NT2/D1 (cell line): ENCODE results near the gene TMEM161B.
"Not testable (repeated sequence)": the region's sequence is repeated elsewhere in the genome, so short reads cannot be mapped to it uniquely, and the experiment has no call there.

Source experiments
- DNase-seq: peaks from one replicate; pipeline ENCODE4 v3.0.0-alpha.2; 2011; ENCODE audit warnings: low read depth, low spot score
- H3K27me3 ChIP-seq: 2 replicates; pipeline ENCODE4 v1.6.0; 2011; ENCODE audit warnings: mild to moderate bottlenecking; ENCODE audit not compliant: insufficient read length, insufficient read depth
- H3K36me3 ChIP-seq: 2 replicates; pipeline ENCODE4 v1.6.1; 2011; ENCODE audit warnings: mild to moderate bottlenecking, low read length, mixed read lengths; ENCODE audit not compliant: insufficient read depth, insufficient read length
- H3K4me1 ChIP-seq: 2 replicates; pipeline ENCODE4 v1.5.1; 2011; ENCODE audit not compliant: insufficient read depth, insufficient read length
- H3K4me3 ChIP-seq: 2 replicates; pipeline ENCODE4 v1.5.1; 2011; ENCODE audit warnings: low read depth; ENCODE audit not compliant: insufficient read length
- H3K9ac ChIP-seq: 2 replicates; pipeline ENCODE4 v1.6.0; 2011; ENCODE audit warnings: low read depth; ENCODE audit not compliant: insufficient read length
- H3K9me3 ChIP-seq: 2 replicates; pipeline ENCODE4 v1.5.1; 2011; ENCODE audit warnings: mild to moderate bottlenecking, low read length; ENCODE audit not compliant: insufficient read depth
- SUZ12 ChIP-seq: IDR thresholded peaks from 2 replicates; pipeline ENCODE4 v1.6.1; 2011; ENCODE audit not compliant: insufficient read length, insufficient read depth; ENCODE audit errors: extremely low read depth
- YY1 ChIP-seq: IDR thresholded peaks from 2 replicates; pipeline ENCODE4 v1.6.1; 2011; ENCODE audit not compliant: insufficient read length, insufficient read depth
- ZNF274 ChIP-seq: IDR thresholded peaks from 2 replicates; pipeline ENCODE4 v1.6.1; 2011; ENCODE audit warnings: mild to moderate bottlenecking, low read depth, low read length

Gene TMEM161B

DNA sequence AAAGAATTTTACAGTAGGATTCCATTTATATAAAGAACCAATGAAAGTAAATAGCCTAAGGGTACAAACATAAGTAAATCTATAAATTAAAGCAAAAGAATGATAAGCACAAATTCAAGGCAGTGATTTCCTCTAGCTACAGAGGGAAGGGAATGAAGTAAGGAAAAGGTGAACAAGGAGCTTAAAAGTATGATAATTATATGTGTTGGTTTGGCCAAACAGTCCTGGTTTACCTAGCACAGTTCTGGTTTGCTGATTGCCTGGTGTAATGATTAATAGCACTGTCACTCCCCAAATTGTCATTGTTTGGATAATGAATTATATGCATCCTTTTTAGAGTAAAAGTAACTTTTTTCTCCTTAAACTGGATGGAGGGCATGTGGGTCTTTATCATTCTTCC is 15.0 kb upstream of the TMEM161B start:
- Histone ChIP-seq H3K27me3 (no peaks in the 10 kb centered on the region), H3K4me1 (no peaks in the 10 kb centered on the region), H3K4me3 (no peak overlapping the region), H3K9me3 (no peaks in the 10 kb centered on the region), H3K36me3 (peaks cover 5% of the 10 kb centered on the region), H3K9ac (no peak overlapping the region)
- no peak for DNase-seq
- no peak for TF ChIP-seq ZNF274
- TF ChIP-seq SUZ12, result no peak
- TF ChIP-seq YY1, result no peak

DNA sequence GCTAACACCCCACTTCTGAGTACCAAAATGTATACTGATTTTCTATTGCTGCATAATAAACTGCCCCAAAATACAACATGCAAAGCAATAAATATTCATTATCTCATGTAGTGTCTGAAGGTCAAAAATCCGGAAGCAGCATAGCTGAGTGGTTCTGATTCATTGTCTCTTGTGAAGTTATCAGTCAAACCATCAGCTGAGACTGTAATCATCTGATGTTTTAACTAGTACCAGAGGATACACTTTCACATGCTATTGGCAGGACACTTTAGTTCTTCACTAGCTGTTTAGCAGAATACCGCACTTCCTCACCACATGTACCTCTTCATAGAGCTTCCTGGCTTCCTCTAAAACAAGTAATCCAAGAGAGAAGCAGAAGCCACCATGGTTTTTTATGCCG is 12.7 kb upstream of the TMEM161B start:
- Histone ChIP-seq H3K4me3 (no peak overlapping the region), H3K4me1 (no peaks in the 10 kb centered on the region), H3K36me3 (peaks cover 5% of the 10 kb centered on the region), H3K9ac (no peak overlapping the region), H3K9me3 (0 out of 2 replicates have a peak, but pooled peaks cover 2% of the 10 kb centered on the region), H3K27me3 (no peaks in the 10 kb centered on the region)
- DNase-seq, result no peak
- TF ChIP-seq SUZ12 (no peak), YY1 (no peak), ZNF274 (no peak)

DNA sequence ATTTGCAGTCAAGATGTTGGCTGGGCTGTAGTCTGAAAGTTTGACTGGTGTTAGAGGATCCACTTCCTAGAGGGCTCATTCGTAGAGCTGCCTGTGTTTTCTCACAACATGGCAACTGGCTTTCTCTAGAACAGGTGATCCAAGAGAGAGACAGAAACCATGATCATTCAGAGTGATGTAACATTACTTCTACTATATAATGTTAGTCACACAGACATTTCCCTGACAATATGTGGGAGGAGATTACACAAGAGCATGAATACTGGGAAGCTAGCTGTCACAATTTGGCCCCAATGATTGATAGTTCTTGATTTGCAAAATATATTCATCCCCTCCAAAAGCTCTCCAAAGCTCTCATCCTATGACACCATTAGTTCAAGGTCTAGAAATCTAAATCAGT is 10.9 kb upstream of the TMEM161B start:
- Histone ChIP-seq H3K9ac (no peak overlapping the region), H3K27me3 (no peaks in the 10 kb centered on the region), H3K4me1 (no peaks in the 10 kb centered on the region), H3K4me3 (no peak overlapping the region), H3K36me3 (peaks cover 11% of the 10 kb centered on the region), H3K9me3 (peaks cover 4% of the 10 kb centered on the region; the same call in 1 of the 2 replicates)
- TF ChIP-seq ZNF274 (no peak), SUZ12 (no peak), YY1 (no peak)
- no peak for DNase-seq

DNA sequence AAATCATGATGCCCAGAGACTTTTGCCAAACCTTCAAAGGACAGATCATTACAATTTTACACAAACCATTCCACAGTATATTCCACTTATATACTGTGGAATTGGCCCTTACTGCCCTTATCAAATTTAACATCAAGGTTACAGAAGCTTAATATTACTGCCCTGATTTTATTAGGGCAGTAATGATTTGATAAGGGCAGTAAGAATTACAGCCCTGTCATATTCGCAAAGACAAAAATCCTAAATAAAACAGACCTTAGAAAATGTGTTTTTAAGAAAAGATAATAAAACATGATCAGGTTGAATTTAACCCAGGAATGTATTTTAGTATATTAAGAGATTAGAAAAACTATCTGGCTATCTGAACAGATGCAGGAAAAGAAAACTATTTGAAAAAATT is 7.7 kb upstream of the TMEM161B start:
- Histone ChIP-seq H3K4me1 (no peaks in the 10 kb centered on the region), H3K9me3 (peaks cover 4% of the 10 kb centered on the region; the same call in 1 of the 2 replicates), H3K9ac (no peak overlapping the region), H3K36me3 (peaks cover 15% of the 10 kb centered on the region), H3K4me3 (no peak overlapping the region), H3K27me3 (no peaks in the 10 kb centered on the region)
- TF ChIP-seq YY1 (no peak), SUZ12 (no peak), ZNF274 (no peak)
- no peak for DNase-seq

DNA sequence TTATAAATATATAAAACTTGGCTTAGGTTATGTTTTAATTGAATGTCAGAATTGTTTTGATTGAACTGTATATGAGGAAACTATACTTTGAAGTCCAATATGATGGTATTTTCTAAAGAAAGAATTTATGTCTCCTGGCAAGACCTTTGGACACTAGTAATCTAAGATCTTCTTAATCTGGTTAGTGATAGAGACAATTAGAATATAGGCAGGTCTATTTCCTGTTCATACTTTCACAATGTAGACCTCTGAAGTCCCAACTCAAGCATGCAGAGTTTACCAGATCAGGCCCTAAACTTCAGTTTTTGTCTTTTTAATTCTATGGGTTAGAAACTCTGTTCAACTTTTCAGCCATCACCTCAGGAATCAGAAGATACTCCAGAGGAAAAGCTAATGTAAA is 6.9 kb upstream of the TMEM161B start:
- no peak overlapping the region for H3K9ac ChIP-seq
- H3K4me3 ChIP-seq, result no peak overlapping the region
- TF ChIP-seq ZNF274 (no peak), SUZ12 (no peak), YY1 (no peak)
- H3K9me3 ChIP-seq, result peaks cover 4% of the 10 kb centered on the region; the same call in 1 of the 2 replicates
- no peak for DNase-seq
- H3K4me1 ChIP-seq, result no peaks in the 10 kb centered on the region
- H3K36me3 ChIP-seq, result peaks cover 21% of the 10 kb centered on the region
- no peaks in the 10 kb centered on the region for H3K27me3 ChIP-seq

DNA sequence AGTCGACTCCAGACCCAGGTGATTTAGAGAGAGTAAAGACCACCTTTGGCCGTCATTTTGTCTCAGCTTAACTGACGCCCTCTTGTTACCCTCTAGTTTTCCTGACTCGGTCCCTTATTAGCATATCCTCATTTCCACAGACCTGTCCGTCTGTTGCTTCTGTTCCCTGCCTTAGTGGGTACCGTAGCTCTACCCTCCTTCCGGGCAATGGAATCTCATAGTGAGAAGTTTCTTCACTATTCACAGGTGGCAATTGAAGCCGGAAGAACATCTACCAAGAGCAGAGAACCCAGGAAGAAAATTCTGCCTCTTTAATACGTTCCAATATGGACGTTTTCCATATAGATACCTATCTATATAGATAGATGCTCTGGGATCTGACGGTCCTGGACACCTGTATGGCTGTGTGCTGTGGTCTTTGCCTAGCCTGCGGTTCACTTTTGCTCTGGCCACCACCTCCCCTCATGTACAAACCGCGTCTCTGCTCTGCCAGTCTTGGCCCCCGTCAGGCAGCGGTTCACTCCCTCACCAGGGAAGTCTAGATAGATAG is 652 bp upstream of the TMEM161B start:
- no peak for DNase-seq
- TF ChIP-seq ZNF274 (no peak), YY1 (no peak), SUZ12 (no peak)
- H3K36me3 ChIP-seq, result peaks cover 21% of the 10 kb centered on the region

DNA sequence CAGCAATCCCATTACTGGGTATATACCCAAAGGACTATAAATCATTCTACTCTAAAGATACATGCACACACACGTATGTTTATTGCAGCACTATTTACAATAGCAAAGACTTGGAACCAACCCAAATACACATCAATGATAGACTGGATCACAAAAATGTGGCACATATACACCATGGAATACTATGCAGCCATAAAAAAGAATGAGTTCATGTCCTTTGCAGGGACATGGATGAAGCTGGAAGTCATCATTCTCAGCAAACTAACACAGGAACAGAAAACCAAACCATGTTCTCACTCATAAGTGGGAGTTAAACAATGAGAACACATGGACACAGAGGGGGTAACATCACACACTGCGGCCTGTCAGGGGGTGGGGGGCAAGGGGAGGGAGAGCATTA is 4.1 kb downstream of the TMEM161B start:
- not testable (repeated sequence) for H3K36me3 ChIP-seq, H3K4me3 ChIP-seq, H3K9ac ChIP-seq, DNase-seq, H3K27me3 ChIP-seq, H3K4me1 ChIP-seq
- peaks cover 12% of the 10 kb centered on the region; the same call in 1 of the 2 replicates for H3K9me3 ChIP-seq

More for the DNA sequence above, 652 bp upstream of the TMEM161B start:
- Histone ChIP-seq H3K9ac (peak overlapping the region; percentile 80), H3K4me1 (no peaks in the 10 kb centered on the region), H3K27me3 (no peaks in the 10 kb centered on the region), H3K4me3 (peak overlapping the region; percentile 96), H3K9me3 (peaks cover 12% of the 10 kb centered on the region; the same call in 1 of the 2 replicates)

DNA sequence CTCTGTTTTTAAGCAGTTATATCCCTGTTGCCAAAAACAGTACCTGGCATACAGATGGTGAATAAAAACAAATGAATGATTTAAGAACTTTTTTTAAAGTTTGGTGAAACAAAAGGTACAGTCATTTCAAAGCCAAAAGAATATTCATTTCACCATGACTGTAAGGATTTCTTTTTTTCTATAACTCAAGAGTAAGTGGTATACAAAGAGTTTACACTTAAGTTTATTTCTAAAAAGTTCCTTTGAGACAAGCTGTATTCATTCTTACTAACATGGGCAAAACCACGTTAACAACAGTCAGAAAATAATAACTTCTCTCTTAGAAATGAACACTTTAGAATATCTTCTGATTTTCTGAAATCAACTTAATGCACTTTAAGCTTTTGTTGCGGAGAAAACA is 5.3 kb downstream of the TMEM161B start:
- H3K36me3 ChIP-seq, result peaks cover 6% of the 10 kb centered on the region
- H3K4me3 ChIP-seq, result no peak overlapping the region
- no peaks in the 10 kb centered on the region for H3K4me1 ChIP-seq
- no peaks in the 10 kb centered on the region for H3K27me3 ChIP-seq
- no peak for DNase-seq
- H3K9ac ChIP-seq, result no peak overlapping the region
- peaks cover 12% of the 10 kb centered on the region; the same call in 1 of the 2 replicates for H3K9me3 ChIP-seq
- TF ChIP-seq YY1, result no peak
- TF ChIP-seq ZNF274, result no peak
- TF ChIP-seq SUZ12, result no peak
